ENCODE measurements around the gene HLA-DQB1. TPM values are rescaled to one million over a fixed set of nuclear protein-coding genes. Genes with fewer than 3 reads are reported as not detected.
"Not testable (repeated sequence)": the region's sequence is repeated elsewhere in the genome, so short reads cannot be mapped to it uniquely, and the experiment has no call there.

Gene HLA-DQB1
- total RNA-seq, 2 donors from 2014 or later, result 2.5 to 2.9 TPM

DNA sequence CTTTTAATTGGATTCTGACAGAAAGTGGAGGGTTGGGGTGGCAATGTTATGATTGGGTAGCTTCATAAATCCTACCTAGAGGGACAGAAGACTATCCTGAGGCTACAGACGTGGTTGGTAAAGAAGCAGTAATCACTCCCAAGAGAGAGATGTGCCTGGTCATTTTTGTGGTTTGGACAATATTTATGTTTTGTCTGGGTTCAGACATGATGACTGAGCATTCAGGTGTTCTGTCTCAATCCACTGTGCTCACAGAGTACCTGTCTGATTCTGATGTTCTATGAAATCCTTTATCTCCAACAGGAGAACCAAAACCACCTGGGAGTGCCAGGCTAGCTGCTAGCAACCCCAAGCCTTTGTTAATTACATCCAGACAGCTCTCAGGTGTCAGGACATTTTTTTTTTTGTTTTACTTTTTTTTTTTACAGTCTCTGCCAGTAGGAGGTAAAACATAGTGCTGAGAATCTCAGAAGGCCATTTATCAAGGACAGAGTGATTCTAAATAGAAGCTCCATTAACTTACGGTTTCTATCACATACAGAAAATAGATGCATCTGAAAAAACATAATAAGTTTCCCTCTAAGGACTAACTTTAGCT, 30.8 kb downstream of the HLA-DQB1 start:
- Mint-ChIP-seq H3K27me3 (ENCODE audit: low read depth) (peaks cover 7% of the 10 kb centered on the region), H3K27ac (no peak overlapping the region), H3K9me3 (no peaks in the 10 kb centered on the region), H3K4me1 (ENCODE audit: low read depth) (peaks cover 17% of the 10 kb centered on the region), H3K4me3 (no peak overlapping the region), H3K36me3 (ENCODE audit: insufficient read depth in 2 of 2) (no peaks in the 10 kb centered on the region)
- DNase-seq (no peak), ATAC-seq (replicated peaks in 1 of 2) (no peak)

DNA sequence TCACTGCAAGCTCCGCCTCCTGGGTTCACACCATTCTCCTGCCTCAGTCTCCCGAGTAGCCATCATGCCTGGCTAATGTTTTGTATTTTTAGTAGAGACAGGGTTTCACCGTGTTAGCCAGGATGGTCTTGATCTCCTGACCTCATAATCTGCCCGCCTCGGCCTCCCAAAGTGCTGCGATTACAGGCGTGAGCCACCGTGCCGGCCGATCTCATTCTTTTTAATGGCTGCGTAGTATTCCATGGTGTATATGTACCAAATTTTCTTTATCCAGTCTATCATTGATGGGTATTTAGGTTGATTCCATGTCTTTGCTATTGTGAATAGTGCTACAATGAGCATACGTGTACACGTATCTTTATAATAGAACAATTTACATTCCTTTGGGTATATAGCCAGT, 36.7 kb downstream of the HLA-DQB1 start:
- not testable (repeated sequence) for DNase-seq; H3K36me3 Mint-ChIP-seq (ENCODE audit: insufficient read depth in 2 of 2); ATAC-seq (replicated peaks in 1 of 2); H3K9me3 Mint-ChIP-seq; H3K27me3 Mint-ChIP-seq (ENCODE audit: low read depth); H3K27ac Mint-ChIP-seq; H3K4me3 Mint-ChIP-seq
- H3K4me1 Mint-ChIP-seq (ENCODE audit: low read depth), result peaks cover 27% of the 10 kb centered on the region

DNA sequence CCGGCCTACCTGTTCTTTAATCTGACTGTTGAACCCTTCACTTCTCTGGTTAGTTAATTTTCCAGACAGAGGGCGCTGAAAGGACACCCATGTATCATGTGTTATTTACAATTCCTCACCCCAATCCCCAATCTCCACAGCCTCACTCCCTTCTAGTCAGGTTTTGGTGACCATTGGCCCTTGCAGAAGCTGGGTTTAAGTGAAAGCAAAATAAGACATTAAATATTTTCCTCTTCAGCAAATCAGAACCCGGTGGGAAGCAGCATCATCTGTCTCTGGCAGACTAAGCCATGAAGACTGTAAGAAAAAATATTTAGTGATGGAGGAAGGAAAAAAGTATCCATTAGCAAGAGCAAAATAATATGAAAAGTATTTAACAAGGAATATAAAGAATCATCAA, 38.6 kb downstream of the HLA-DQB1 start:
- ATAC-seq (replicated peaks in 1 of 2) (peak; percentile 35 to 39), DNase-seq (peak; percentile 8 to 20)
- H3K27ac Mint-ChIP-seq, result no peak overlapping the region
- H3K4me1 Mint-ChIP-seq (ENCODE audit: low read depth), result peaks cover 31% of the 10 kb centered on the region
- H3K4me3 Mint-ChIP-seq, result peak overlapping the region in 1 of 2 donors; percentile 20
- H3K9me3 Mint-ChIP-seq, result no peaks in the 10 kb centered on the region
- H3K27me3 Mint-ChIP-seq (ENCODE audit: low read depth), result no peaks in the 10 kb centered on the region
- no peaks in the 10 kb centered on the region for H3K36me3 Mint-ChIP-seq (ENCODE audit: insufficient read depth in 2 of 2)

DNA sequence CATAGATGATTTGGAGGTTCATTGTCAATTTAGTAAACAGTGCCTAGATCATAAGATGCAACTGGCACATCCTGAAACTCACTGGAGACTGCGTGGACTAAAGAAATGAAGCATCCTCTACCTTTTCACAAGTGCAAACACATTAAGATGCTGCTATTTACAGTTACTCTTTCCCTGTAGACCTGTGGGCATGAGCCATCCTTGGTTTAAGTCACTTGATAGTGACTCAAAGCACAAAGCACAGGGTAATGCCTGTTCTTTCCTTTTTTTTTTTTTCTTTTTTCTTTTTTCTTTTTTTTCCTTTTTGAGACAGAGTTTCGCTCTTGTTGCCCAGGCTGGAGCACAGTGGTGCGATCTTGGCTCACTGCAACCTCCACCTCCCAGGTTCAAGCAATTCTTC, 39.2 kb downstream of the HLA-DQB1 start:
- DNase-seq (no peak), ATAC-seq (replicated peaks in 1 of 2) (peak; percentile 18 to 58)
- H3K36me3 Mint-ChIP-seq (ENCODE audit: insufficient read depth in 2 of 2), result no peaks in the 10 kb centered on the region
- H3K9me3 Mint-ChIP-seq, result no peaks in the 10 kb centered on the region
- H3K27me3 Mint-ChIP-seq (ENCODE audit: low read depth), result no peaks in the 10 kb centered on the region
- peaks cover 37% of the 10 kb centered on the region for H3K4me1 Mint-ChIP-seq (ENCODE audit: low read depth)
- H3K4me3 Mint-ChIP-seq, result no peak overlapping the region
- no peak overlapping the region for H3K27ac Mint-ChIP-seq

DNA sequence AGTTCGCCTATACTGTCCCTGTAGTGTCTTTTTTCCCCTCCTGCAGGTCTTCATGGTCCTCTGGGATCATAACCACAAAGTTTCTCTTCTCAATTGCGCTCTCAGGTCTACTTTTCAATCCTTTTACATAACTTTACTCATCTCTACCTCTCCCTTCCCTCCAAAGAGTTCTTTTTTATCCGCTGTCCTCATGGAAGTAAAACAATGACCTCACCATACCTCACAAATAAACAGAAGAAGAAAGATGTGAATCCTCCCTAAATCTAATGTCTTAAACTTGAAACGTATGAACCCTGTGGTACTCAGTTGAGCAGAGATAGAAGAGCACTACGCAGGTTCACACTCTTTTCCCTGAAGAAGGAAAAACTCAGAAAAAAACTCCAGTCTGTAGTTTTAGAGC, 41.3 kb downstream of the HLA-DQB1 start:
- H3K9me3 Mint-ChIP-seq, result no peaks in the 10 kb centered on the region

DNA sequence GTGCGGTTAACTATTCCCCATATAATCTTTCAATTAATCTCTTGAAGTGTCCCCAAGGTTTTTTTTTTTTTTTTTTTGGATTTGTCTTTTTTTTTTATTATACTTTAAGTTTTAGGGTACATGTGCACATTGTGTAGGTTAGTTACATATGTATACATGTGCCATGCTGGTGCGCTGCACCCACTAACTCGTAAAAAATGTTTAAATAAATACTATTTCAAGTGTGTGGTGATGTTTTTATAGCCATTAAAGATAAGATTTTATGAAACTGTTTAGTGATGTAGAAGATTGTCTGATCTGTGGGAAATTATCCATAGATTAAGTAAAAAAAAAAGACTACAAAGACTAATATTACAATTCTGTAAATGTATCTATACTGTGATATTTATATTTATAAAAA, 41.9 kb downstream of the HLA-DQB1 start:
- Mint-ChIP-seq H3K36me3 (ENCODE audit: insufficient read depth in 2 of 2) (no peaks in the 10 kb centered on the region), H3K9me3 (no peaks in the 10 kb centered on the region), H3K4me3 (no peak overlapping the region), H3K27ac (peak overlapping the region; percentile 51), H3K27me3 (ENCODE audit: low read depth) (no peaks in the 10 kb centered on the region), H3K4me1 (ENCODE audit: low read depth) (peaks cover 44% of the 10 kb centered on the region)
- DNase-seq (no peak), ATAC-seq (replicated peaks in 1 of 2) (no peak)

More for the DNA sequence above, 41.3 kb downstream of the HLA-DQB1 start:
- Mint-ChIP-seq H3K36me3 (ENCODE audit: insufficient read depth in 2 of 2) (no peaks in the 10 kb centered on the region), H3K27ac (no peak overlapping the region), H3K4me1 (ENCODE audit: low read depth) (peaks cover 44% of the 10 kb centered on the region), H3K27me3 (ENCODE audit: low read depth) (no peaks in the 10 kb centered on the region), H3K4me3 (no peak overlapping the region)
- ATAC-seq (replicated peaks in 1 of 2), result no peak
- no peak for DNase-seq

DNA sequence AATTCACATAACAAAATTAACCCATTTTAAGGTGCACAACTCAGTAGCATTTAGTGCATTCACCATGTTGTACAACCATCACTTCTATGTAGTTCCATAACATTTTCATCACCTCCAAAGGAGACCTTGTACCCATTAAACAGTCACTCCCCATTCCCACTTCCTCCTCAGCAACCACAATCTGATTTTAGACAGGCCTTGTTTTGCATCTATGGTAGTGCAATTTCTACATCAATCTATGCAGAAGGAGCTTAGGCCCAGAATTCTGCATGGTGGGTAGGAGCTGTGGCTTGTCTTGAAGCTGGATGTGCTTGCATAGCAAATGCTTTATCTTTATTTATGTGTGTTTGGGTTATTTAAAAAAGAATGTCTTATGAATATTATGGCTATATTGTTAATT, 42.8 kb downstream of the HLA-DQB1 start:
- no peaks in the 10 kb centered on the region for H3K27me3 Mint-ChIP-seq (ENCODE audit: low read depth)
- H3K4me3 Mint-ChIP-seq, result no peak overlapping the region
- no peaks in the 10 kb centered on the region for H3K36me3 Mint-ChIP-seq (ENCODE audit: insufficient read depth in 2 of 2)
- H3K9me3 Mint-ChIP-seq, result no peaks in the 10 kb centered on the region
- H3K27ac Mint-ChIP-seq, result peak overlapping the region; percentile 51
- H3K4me1 Mint-ChIP-seq (ENCODE audit: low read depth), result peaks cover 44% of the 10 kb centered on the region
- DNase-seq (no peak), ATAC-seq (replicated peaks in 1 of 2) (no peak)

DNA sequence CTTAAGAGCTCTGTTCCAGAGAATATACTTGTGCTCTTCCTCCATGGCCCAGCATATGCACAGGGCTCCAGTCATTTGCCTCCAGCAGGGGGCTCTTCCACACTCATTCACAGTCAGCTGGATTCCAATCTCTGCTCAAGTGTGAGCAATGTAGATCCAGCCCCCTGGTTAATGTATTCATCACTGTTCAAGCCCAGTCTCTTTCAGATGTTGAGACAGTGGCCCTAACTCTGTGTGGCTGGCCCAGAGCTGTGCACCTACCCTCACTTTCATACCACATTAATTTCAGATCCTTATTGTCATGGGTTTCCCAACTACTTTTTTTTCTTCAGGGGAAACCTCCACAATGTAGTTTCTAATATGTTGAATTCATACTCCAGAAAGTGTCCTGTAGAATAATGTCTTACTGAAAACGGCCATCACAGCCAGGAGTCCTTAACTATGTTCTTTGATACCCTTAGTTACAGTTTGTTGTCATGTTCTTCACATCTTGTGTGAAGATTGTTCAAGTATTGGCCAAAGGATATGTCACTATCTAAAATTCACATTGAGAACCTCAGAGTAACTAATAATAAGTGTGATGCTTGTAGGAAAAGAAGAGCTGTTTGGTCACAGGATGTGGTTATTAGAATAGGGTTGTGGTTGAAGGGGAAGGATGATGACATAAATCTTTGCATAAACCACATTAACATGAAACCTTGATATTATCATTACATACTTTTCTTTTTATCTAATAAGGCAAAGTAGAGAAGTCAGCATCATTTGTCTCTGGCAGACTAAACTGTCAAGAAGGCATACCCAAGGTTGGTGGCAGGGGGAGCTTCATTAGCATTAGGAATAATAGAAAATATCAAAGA, 43.7 kb downstream of the HLA-DQB1 start:
- peak overlapping the region; percentile 84 for H3K27ac Mint-ChIP-seq
- peaks cover 42% of the 10 kb centered on the region for H3K4me1 Mint-ChIP-seq (ENCODE audit: low read depth)
- peak overlapping the region; percentile 6 to 57 for H3K4me3 Mint-ChIP-seq
- no peaks in the 10 kb centered on the region for H3K27me3 Mint-ChIP-seq (ENCODE audit: low read depth)
- DNase-seq, result peak; percentile 10 to 50
- peaks cover 2 to 4% of the 10 kb centered on the region in 2 donors for H3K36me3 Mint-ChIP-seq (ENCODE audit: insufficient read depth in 2 of 2)
- peaks cover 2 to 3% of the 10 kb centered on the region in 2 donors for H3K9me3 Mint-ChIP-seq
- peak; percentile 79 to 90 for ATAC-seq (replicated peaks in 1 of 2)

DNA sequence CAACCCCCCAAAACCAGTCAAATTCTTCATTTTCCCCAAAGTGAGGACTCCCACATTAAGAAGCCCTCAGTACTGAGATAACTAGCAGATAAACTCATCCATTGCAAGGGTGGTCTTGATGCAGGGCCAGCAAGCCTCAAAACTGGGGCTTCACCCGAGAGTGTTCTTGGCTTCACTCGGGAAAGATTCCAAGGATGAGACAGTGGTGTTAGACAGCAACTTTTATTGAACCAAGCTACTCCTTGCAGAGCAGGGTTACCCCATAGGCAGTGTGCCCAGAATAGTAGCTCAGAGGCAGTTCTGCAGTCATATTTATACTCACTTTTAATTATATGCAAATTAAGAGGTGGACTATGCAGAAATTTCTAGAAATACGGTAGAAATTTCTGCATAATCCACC, 45.1 kb downstream of the HLA-DQB1 start:
- Mint-ChIP-seq H3K27me3 (ENCODE audit: low read depth) (no peaks in the 10 kb centered on the region), H3K4me1 (ENCODE audit: low read depth) (peaks cover 34% of the 10 kb centered on the region), H3K27ac (no peak overlapping the region), H3K9me3 (peaks cover 2 to 3% of the 10 kb centered on the region in 2 donors), H3K36me3 (ENCODE audit: insufficient read depth in 2 of 2) (peaks cover 4% of the 10 kb centered on the region in 2 donors), H3K4me3 (no peak overlapping the region)
- no peak for DNase-seq
- ATAC-seq (replicated peaks in 1 of 2), result no peak

DNA sequence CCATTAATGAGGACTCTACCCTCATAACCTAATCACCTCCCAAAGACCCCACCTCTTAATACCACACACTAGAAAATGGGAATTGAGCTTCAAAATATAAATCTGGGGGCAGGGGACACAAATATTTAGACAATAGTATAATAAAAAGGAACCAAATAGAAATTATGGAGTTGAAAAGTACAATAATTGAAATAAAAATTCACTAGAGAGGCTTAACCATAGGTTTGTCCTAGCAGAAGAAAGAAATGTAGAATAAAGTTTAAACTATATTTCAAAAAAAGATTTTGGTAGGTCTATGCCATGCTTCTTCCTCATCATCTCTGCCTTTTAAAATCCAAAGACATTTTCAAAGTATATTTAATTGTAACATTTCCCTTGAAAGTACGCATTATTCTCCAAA, 48.7 kb downstream of the HLA-DQB1 start:
- no peak overlapping the region for H3K27ac Mint-ChIP-seq
- no peak for ATAC-seq (replicated peaks in 1 of 2)
- no peaks in the 10 kb centered on the region for H3K27me3 Mint-ChIP-seq (ENCODE audit: low read depth)
- peaks cover 2 to 3% of the 10 kb centered on the region in 2 donors for H3K9me3 Mint-ChIP-seq
- H3K4me3 Mint-ChIP-seq, result no peak overlapping the region
- peaks cover 4% of the 10 kb centered on the region in 2 donors for H3K36me3 Mint-ChIP-seq (ENCODE audit: insufficient read depth in 2 of 2)
- H3K4me1 Mint-ChIP-seq (ENCODE audit: low read depth), result peaks cover 12% of the 10 kb centered on the region
- DNase-seq, result no peak

DNA sequence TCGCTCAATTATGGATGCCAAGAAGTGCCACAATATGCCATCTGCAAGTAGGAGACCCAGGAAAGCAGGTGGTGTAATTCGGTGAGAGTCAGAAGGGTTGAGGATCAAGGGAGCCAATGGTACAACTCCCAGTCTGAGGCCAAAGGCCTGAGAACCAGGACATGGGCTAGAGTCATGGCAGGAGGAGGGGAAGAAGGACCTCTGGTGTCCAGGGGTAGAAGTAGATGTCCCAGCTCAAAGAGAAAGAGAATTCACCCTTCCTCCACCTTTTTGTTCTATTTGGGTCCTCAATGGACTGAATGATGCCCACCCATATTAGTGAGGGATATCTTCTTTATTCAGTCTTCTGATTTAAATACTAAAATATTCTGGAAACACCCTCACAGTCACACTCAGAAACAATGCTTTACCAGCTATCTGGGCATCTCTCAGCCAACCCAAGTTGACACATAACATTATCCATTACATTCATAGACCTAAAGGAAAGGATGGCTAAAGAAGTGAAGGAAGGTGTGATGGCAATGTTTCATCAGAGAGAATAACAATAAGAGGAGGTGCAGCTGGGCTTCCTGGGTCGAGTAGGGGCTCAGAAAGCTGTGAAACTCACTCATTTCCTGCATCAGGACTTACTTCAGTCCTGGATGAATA, 50.4 kb downstream of the HLA-DQB1 start:
- H3K27ac Mint-ChIP-seq, result no peak overlapping the region
- no peak for ATAC-seq (replicated peaks in 1 of 2)
- no peaks in the 10 kb centered on the region for H3K4me1 Mint-ChIP-seq (ENCODE audit: low read depth)

DNA sequence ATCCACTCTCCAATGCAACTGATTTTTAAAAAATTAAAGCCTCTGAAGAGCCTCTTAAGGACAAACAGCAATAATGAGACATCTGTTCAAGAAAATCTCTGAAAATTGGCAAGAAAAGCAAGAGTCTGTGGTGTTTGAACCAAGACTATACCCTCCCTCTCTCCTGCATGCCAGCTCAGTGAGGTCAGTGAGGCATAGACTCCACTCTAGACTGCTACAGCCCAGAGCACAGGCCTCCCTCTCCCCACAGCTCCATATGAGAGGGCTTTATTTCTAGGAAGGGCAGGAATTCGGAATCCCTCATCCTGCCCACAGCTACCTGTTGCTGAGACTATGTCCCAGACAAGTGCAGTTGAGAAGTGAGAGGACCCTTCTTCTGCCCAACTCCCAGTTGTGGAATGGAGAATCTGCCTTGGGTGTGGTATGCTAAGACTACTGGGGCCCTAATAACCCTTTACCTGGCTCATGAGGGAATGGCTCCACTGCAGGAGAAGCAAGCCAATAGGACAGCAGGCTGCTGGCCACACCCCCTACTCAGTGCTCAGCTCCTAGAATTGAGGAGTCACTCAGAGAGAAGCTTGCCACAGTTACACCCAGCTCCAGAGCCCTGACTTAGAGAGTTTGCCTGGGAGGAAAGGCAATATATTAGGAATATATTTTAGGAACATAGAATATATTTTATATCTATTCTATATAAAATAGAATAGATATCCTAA, 51.9 kb downstream of the HLA-DQB1 start:
- Mint-ChIP-seq H3K9me3 (peaks cover 2 to 3% of the 10 kb centered on the region in 2 donors), H3K27me3 (ENCODE audit: low read depth) (no peaks in the 10 kb centered on the region), H3K4me1 (ENCODE audit: low read depth) (no peaks in the 10 kb centered on the region), H3K36me3 (ENCODE audit: insufficient read depth in 2 of 2) (peaks cover 4% of the 10 kb centered on the region in 2 donors), H3K4me3 (no peak overlapping the region), H3K27ac (no peak overlapping the region)
- ATAC-seq (replicated peaks in 1 of 2) (no peak), DNase-seq (no peak)

More for the DNA sequence above, 50.4 kb downstream of the HLA-DQB1 start:
- peaks cover 4% of the 10 kb centered on the region in 2 donors for H3K36me3 Mint-ChIP-seq (ENCODE audit: insufficient read depth in 2 of 2)
- no peak overlapping the region for H3K4me3 Mint-ChIP-seq
- no peak for DNase-seq
- H3K9me3 Mint-ChIP-seq, result peaks cover 2 to 3% of the 10 kb centered on the region in 2 donors
- no peaks in the 10 kb centered on the region for H3K27me3 Mint-ChIP-seq (ENCODE audit: low read depth)

DNA sequence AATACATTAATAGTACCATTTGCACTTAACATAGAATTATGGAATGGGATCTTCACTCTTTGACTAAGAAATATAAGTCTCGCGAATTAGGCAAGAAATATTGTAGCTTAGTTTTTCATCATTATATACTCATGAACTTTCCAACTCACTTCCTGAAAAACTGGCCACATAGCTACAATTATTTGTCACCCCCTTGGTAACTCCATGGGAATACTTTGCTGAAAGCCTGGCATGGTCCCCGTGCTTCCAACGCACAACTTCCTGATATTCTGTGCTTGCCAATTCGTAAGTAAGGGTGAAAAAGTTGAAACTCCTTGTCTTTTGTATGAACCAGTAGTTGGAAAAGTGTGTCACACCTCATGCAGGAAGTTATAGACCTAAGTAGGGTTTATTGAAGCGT, 53.0 kb downstream of the HLA-DQB1 start:
- Mint-ChIP-seq H3K36me3 (ENCODE audit: insufficient read depth in 2 of 2) (peaks cover 4% of the 10 kb centered on the region in 2 donors), H3K4me1 (ENCODE audit: low read depth) (no peaks in the 10 kb centered on the region), H3K9me3 (peaks cover 2 to 3% of the 10 kb centered on the region in 2 donors), H3K4me3 (no peak overlapping the region), H3K27me3 (ENCODE audit: low read depth) (no peaks in the 10 kb centered on the region), H3K27ac (no peak overlapping the region)
- no peak for ATAC-seq (replicated peaks in 1 of 2)
- DNase-seq, result no peak
